Prostate gland (tissue), 2 donors: Measurements from ENCODE around the gene EFEMP2. TPM values are rescaled to one million over a fixed set of nuclear protein-coding genes. Genes with fewer than 3 reads are reported as not detected.

Source experiments
- DNase-seq: peaks from one replicate; pipeline ENCODE4 v3.0.0-alpha.2; 2019; ENCODE audit warnings: low spot score
- H3K27ac ChIP-seq, 2 donors: fragments of 200-600 bp; sonication (generic); 2 replicates each; pipeline ENCODE4 v1.5.1; 2017 to 2019
- H3K27me3 ChIP-seq: fragments of 200-600 bp; sonication (generic); replicated peaks from 2 replicates; pipeline ENCODE4 v1.5.1; 2019; ENCODE audit not compliant: insufficient read depth
- H3K36me3 ChIP-seq, 2 donors: fragments of 200-600 bp; sonication (generic); 1 replicate in 1 of 2; 2 replicates in 1 of 2; pipeline versions ENCODE4 v1.5.1 to v1.8.1; 2017 to 2019
- H3K4me1 ChIP-seq: fragments of 200-600 bp; sonication (generic); replicated peaks from 2 replicates; pipeline ENCODE4 v1.5.1; 2019
- H3K4me3 ChIP-seq, 2 donors: fragments of 200-600 bp; sonication (generic); 2 replicates each; pipeline ENCODE4 v1.5.1; 2017 to 2019
- H3K9me3 ChIP-seq: fragments of 200-600 bp; sonication (generic); 2 replicates; pipeline ENCODE4 v1.5.1; 2017
- CTCF ChIP-seq, 4 experiments: fragments of 200-600 bp in 2 of 4; fragments of 450-650 bp in 2 of 4; sonication (generic) in 2 of 4; IDR thresholded peaks; 1 replicate in 3 of 4; 2 replicates in 1 of 4; pipeline ENCODE4 v1.5.1; 2016 to 2019; ENCODE audit warnings: antibody characterized with exemption in 4 of 4, mild to moderate bottlenecking in 2 of 4, moderate library complexity in 2 of 4
- POLR2A ChIP-seq: fragments of 450-650 bp; IDR thresholded peaks from one replicate; pipeline ENCODE4 v1.6.1; 2016; ENCODE audit warnings: antibody characterized with exemption, mild to moderate bottlenecking
- POLR2AphosphoS5 ChIP-seq: sonication (generic); formaldehyde crosslinking; IDR thresholded peaks from one replicate; pipeline ENCODE4 v1.6.1; 2017; ENCODE audit warnings: antibody characterized with exemption
- WGBS: methylation state at CpG from one replicate; pipeline ENCODE4 v1.1.5; 2018; 5-methylcytosine and 5-hydroxymethylcytosine counted together
- intact Hi-C: fragments of 100-400 bp; cut with DNase I; formaldehyde crosslinking; loops from one replicate; pipeline ENCODE4 v1.14.2; 2022
- total RNA-seq, 2 donors: library from RNA; depleted of rRNA; stranded (reverse); fragments of >200 nt; gene quantifications; one replicate each; pipeline ENCODE4 v1.1.0, GENCODE V29; 2016

The EFEMP2 gene
- total RNA-seq, 2 donors from 2014 or later = 40.0 to 84.5 TPM

DNA sequence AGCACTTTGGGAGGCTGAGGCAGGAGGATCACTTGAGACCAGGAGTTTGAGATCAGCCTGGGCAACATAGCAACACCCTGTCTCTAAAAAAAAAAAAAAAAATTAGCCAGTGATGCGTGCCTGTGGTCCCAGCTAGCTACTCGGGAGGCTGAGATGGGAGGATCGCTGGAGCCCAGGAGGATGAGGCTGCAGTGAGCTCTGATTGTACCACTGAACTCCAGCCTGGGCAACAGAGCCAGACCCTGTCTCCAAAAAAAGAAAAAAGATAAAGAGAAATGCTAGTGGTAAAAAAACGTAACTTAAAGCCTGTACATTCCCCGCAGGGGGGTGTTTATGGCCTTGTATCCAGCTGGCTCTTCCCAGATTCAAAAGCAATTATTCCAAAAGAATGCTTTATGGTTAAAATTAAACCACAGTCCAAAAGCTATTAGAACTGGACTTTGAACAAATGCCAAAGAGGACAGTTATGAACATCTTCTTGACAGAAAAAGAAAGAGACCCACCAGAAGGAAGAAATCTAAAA lies 55.2 kb downstream of the EFEMP2 start:
- intact Hi-C loops = loop anchor here (5.0 kb wide), 1 partner anchor 180 kb away; the partner anchor contains the start of gene SIPA1
- Histone ChIP-seq H3K9me3 (no peaks in the 10 kb centered on the region), H3K4me1 (no peaks in the 10 kb centered on the region), H3K36me3 (no peaks in the 10 kb centered on the region), H3K27me3 (no peaks in the 10 kb centered on the region), H3K4me3 (peak overlapping the region; percentile 51 to 56), H3K27ac (peak overlapping the region; percentile 52 to 76)
- TF ChIP-seq POLR2A = no peak
- no peak for DNase-seq
- WGBS = 60% methylated on average over 5 of the region's 5 CpGs

GRCh38 chr11:65816696-65817095 lies 55.9 kb downstream of the EFEMP2 start:
- Histone ChIP-seq H3K4me1 (no peaks in the 10 kb centered on the region), H3K36me3 (no peaks in the 10 kb centered on the region), H3K27ac (no peak overlapping the region), H3K4me3 (no peak overlapping the region), H3K9me3 (no peaks in the 10 kb centered on the region), H3K27me3 (no peaks in the 10 kb centered on the region)
- intact Hi-C loops = loop anchor here (5.0 kb wide), 1 partner anchor 179 kb away; the partner anchor contains the start of gene SIPA1
- 93% methylated on average over 3 of the region's 3 CpGs for WGBS
- no peak for TF ChIP-seq POLR2AphosphoS5
- TF ChIP-seq CTCF (IDR thresholded peaks at IDR 0.05) = no peak
- TF ChIP-seq POLR2A = no peak
- no peak for DNase-seq

Other genes with a start within 250 kb of the EFEMP2 start
- 10 to 100 TPM; 38.2 to 45.2 TPM for gene SIPA1, start 234.7 kb downstream of the EFEMP2 start, total RNA-seq
- 10 to 100 TPM; 51.8 to 98.4 TPM for gene RELA, start 209.9 kb downstream of the EFEMP2 start, total RNA-seq
- gene KAT5, start 160.5 kb downstream of the EFEMP2 start, total RNA-seq = 100 to 1,000 TPM in 1 of 2 donors, 10 to 100 TPM in 1; 74.8 to 107 TPM
- 100 to 1,000 TPM in 1 of 2 donors, 10 to 100 TPM in 1; 78.0 to 166 TPM for gene RNASEH2C, start 152.0 kb downstream of the EFEMP2 start, total RNA-seq
- 10 to 100 TPM; 15.4 to 18.8 TPM for gene AP5B1, start 91.8 kb downstream of the EFEMP2 start, total RNA-seq
- 1 to 10 TPM; 2.7 to 8.5 TPM for gene OVOL1, start 85.7 kb downstream of the EFEMP2 start, total RNA-seq
- under 1 TPM in 1 of 2 donors, not detected in 1; 0.91 TPM for gene SNX32, start 38.8 kb downstream of the EFEMP2 start, total RNA-seq
- 100 to 1,000 TPM; 654 to 731 TPM for gene CFL1, start 14.6 kb downstream of the EFEMP2 start, total RNA-seq
- 10 to 100 TPM; 64.3 to 68.6 TPM for gene MUS81, start 12.4 kb downstream of the EFEMP2 start, total RNA-seq
- gene CTSW, start 7.0 kb upstream of the EFEMP2 start, total RNA-seq = 1 to 10 TPM; 1.3 to 1.8 TPM
- 100 to 1,000 TPM in 1 of 2 donors, 10 to 100 TPM in 1; 87.7 to 151 TPM for gene FIBP, start 15.7 kb upstream of the EFEMP2 start, total RNA-seq
- gene CCDC85B, start 17.9 kb upstream of the EFEMP2 start, total RNA-seq = 10 to 100 TPM; 40.4 to 55.0 TPM
- 1 to 10 TPM; 2.6 to 3.4 TPM for gene FOSL1, start 27.6 kb upstream of the EFEMP2 start, total RNA-seq
- 10 to 100 TPM; 30.1 to 54.6 TPM for gene C11orf68, start 46.3 kb upstream of the EFEMP2 start, total RNA-seq
- gene DRAP1, start 46.6 kb upstream of the EFEMP2 start, total RNA-seq = 100 to 1,000 TPM; 101 to 127 TPM
- gene TSGA10IP, start 72.7 kb upstream of the EFEMP2 start, total RNA-seq = under 1 TPM in 1 of 2 donors, not detected in 1; 0.68 TPM
- 10 to 100 TPM; 36.7 to 76.6 TPM for gene SART1, start 88.9 kb upstream of the EFEMP2 start, total RNA-seq
- gene EIF1AD, start 129.4 kb upstream of the EFEMP2 start, total RNA-seq = 10 to 100 TPM; 33.6 to 37.3 TPM
- gene BANF1, start 129.7 kb upstream of the EFEMP2 start, total RNA-seq = 10 to 100 TPM; 59.4 to 78.8 TPM
- 1 to 10 TPM in 1 of 2 donors, under 1 TPM in 1; 0.36 to 6.5 TPM for gene CST6, start 139.2 kb upstream of the EFEMP2 start, total RNA-seq
- under 1 TPM in 1 of 2 donors, not detected in 1; 0.85 TPM for gene CATSPER1, start 153.7 kb upstream of the EFEMP2 start, total RNA-seq
- 1 to 10 TPM; 2.3 to 4.3 TPM for gene GAL3ST3, start 176.4 kb upstream of the EFEMP2 start, total RNA-seq
- gene SF3B2, start 179.6 kb upstream of the EFEMP2 start, total RNA-seq = 100 to 1,000 TPM; 130 to 212 TPM
- 100 to 1,000 TPM in 1 of 2 donors, 10 to 100 TPM in 1; 51.9 to 107 TPM for gene PACS1, start 197.5 kb upstream of the EFEMP2 start, total RNA-seq